ENCODE results near the gene KCNG2.
"Not testable (repeated sequence)": the region's sequence is repeated elsewhere in the genome, so short reads cannot be mapped to it uniquely, and the experiment has no call there.

The KCNG2 gene

GRCh38 chr18:79797518-79798345 lies at the start of gene KCNG2:
KCNG2 (plus strand) TSS chr18:79797938; CDS start chr18:79863668, 65,730 bp downstream.
- ATAC-seq = no peak

- ATAC-seq = no peak
Observed at GRCh38 chr18:79748321-79749180, 49.2 kb upstream of the KCNG2 start.

- no peak for ATAC-seq
Observed at GRCh38 chr18:79749251-79750191, 48.2 kb upstream of the KCNG2 start.

GRCh38 chr18:79750980-79751571 lies 46.7 kb upstream of the KCNG2 start:
- ATAC-seq = no peak

GRCh38 chr18:79751918-79752578 lies 45.7 kb upstream of the KCNG2 start:
- not testable (repeated sequence) for ATAC-seq

- ATAC-seq = not testable (repeated sequence)
Observed at GRCh38 chr18:79752946-79753345, 44.8 kb upstream of the KCNG2 start.

- no peak for ATAC-seq
Observed at GRCh38 chr18:79753391-79753851, 44.3 kb upstream of the KCNG2 start.

- no peak for ATAC-seq
Observed at GRCh38 chr18:79754022-79754761, 43.5 kb upstream of the KCNG2 start.

GRCh38 chr18:79754831-79755351 lies 42.8 kb upstream of the KCNG2 start:
- ATAC-seq = no peak

- ATAC-seq = no peak
Observed at GRCh38 chr18:79755496-79756142, 42.1 kb upstream of the KCNG2 start.

- no peak for ATAC-seq
Observed at GRCh38 chr18:79756143-79756500, 41.6 kb upstream of the KCNG2 start.

GRCh38 chr18:79756826-79757225 lies 40.9 kb upstream of the KCNG2 start:
- no peak for ATAC-seq

- no peak for ATAC-seq
Observed at GRCh38 chr18:79760348-79760747, 37.4 kb upstream of the KCNG2 start.

GRCh38 chr18:79760881-79761280 lies 36.9 kb upstream of the KCNG2 start:
- no peak for ATAC-seq

GRCh38 chr18:79763407-79763806 lies 34.3 kb upstream of the KCNG2 start:
- no peak for ATAC-seq

- no peak for ATAC-seq
Observed at GRCh38 chr18:79764131-79764530, 33.6 kb upstream of the KCNG2 start.

GRCh38 chr18:79765491-79766245 lies 32.1 kb upstream of the KCNG2 start:
- no peak for ATAC-seq

GRCh38 chr18:79766308-79766707 lies 31.4 kb upstream of the KCNG2 start:
- no peak for ATAC-seq

GRCh38 chr18:79768745-79769144 lies 29.0 kb upstream of the KCNG2 start:
- no peak for ATAC-seq

Data from activated CD4-positive, CD25-positive, alpha-beta regulatory T cell treated with anti-CD3 and anti-CD28 coated beads, Interleukin-2, amount 50 U/mL, for 24 hours (primary cell).